HUES64 (cell line): ENCODE data around the gene ARHGEF28.

Source experiments
- H3K27ac ChIP-seq: 2 replicates; pipeline ENCODE4 v1.7.0; 2013; ENCODE audit warnings: low read depth, low read length, inconsistent platforms
- H3K27me3 ChIP-seq: 2 replicates; pipeline ENCODE4 v1.6.1; 2013; ENCODE audit warnings: mild to moderate bottlenecking, low read length; ENCODE audit not compliant: insufficient read depth
- H3K36me3 ChIP-seq: 2 replicates; pipeline ENCODE4 v1.6.1; 2013; ENCODE audit warnings: mild to moderate bottlenecking, low read length; ENCODE audit not compliant: insufficient read depth
- H3K4me1 ChIP-seq: 2 replicates; pipeline ENCODE4 v1.6.1; 2013; ENCODE audit warnings: mild to moderate bottlenecking, low read length, moderate library complexity; ENCODE audit not compliant: insufficient read depth
- H3K4me3 ChIP-seq: 2 replicates; pipeline ENCODE4 v1.5.1; 2013; ENCODE audit warnings: mild to moderate bottlenecking, low read length, moderate library complexity
- H3K9ac ChIP-seq: 2 replicates; pipeline ENCODE4 v1.6.1; 2013; ENCODE audit warnings: mild to moderate bottlenecking, low read depth, low read length
- H3K9me3 ChIP-seq: 2 replicates; pipeline ENCODE4 v1.6.1; 2013; ENCODE audit warnings: low read depth, low read length; ENCODE audit not compliant: insufficient read depth
- WGBS: fragments of 150-250, 120-280 bp; methylation state at CpG from one replicate; pipeline ENCODE4 v1.1.7; 2013; ENCODE audit warnings: missing lambda C conversion rate; 5-methylcytosine and 5-hydroxymethylcytosine counted together

ARHGEF28 gene

DNA sequence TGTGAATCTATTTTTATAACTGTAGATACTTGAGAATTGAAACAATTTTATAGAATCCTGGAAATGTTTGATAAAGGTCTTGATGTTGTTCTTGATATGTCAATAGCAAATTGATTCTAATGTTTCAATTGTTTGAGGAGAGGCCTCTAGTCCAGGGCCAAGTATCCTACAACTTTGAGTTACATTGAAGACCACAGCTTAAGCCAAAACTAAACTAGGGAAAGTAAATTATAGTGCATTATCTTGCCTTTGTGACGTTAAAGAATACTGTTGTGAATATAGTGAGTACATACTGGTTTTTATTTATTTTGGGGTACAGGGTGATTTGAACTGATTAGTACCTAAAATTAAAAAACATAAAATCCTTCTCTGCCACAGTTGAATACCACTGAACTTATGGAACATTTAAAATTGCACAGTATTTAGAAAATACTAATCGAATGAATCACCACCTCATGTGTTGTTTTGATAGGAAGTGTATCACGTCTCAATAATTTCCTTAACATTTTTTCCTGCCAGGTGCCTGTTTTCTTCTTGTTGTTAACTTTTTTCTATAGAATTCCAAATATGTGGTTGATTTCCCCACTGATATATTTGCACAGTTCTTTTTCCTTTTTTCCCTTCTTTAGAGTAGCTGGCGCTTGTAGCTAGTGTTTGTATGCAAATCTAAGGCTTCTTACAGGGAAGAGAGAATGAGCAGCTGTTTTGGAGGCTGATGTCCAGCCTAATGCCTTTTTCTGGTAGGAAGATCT is 12.5 kb downstream of the ARHGEF28 start:
- no peak overlapping the region for H3K27ac ChIP-seq
- no peaks in the 10 kb centered on the region for H3K36me3 ChIP-seq
- H3K27me3 ChIP-seq, result no peaks in the 10 kb centered on the region
- peaks cover 9% of the 10 kb centered on the region; the same call in 1 of the 2 replicates for H3K4me1 ChIP-seq
- 83% methylated on average over 2 of the region's 4 CpGs for WGBS
- no peak overlapping the region for H3K4me3 ChIP-seq
- H3K9ac ChIP-seq, result no peak overlapping the region
- no peaks in the 10 kb centered on the region for H3K9me3 ChIP-seq

DNA sequence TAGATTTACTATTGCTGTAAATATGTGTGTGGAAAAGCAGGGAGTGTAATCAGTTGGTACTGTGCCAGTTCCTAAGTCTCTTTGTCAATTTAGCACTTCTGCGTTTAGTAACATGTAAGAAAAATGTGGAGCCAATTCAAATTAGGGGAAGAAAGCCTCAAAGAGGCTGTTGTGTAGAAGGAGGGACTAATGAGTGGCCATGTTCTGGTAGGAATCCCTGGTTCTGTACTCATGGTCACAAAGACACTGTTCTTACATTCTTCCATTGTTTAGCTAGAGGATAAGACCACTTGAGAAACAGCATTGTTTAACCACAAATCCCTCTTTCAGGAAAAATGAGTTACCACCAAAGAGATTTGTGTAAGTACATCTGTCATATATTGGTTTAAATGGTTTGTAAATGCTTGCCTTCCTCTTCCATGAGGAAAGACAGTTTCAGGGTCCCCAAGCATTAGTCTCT is 14.9 kb downstream of the ARHGEF28 start:
- H3K27ac ChIP-seq, result no peak overlapping the region
- WGBS, result 76% methylated on average over 1 of the region's 1 CpG

DNA sequence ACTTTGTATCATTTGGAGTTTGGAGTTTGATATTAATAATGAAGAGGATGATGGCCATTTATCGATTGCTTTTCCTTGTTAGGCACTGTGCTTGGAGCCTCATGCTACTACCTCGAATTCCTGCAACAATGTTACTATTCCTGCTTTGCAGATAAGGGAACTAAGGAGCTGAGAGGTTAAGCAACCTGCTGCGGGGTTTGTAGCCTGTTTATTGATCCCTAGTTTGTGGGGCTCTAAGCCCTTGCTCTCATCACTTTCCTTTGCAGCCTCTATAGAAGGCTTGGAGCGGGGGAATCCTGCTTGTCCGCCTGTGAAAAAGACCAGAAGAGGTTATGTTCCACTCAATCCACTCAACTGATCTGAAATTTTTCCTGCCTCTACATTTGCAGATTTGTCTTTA is 15.8 kb downstream of the ARHGEF28 start:
- Histone ChIP-seq H3K27ac (no peak overlapping the region), H3K36me3 (no peaks in the 10 kb centered on the region), H3K9me3 (no peaks in the 10 kb centered on the region), H3K4me3 (no peak overlapping the region), H3K4me1 (peaks cover 19% of the 10 kb centered on the region; the same call in 1 of the 2 replicates), H3K27me3 (no peaks in the 10 kb centered on the region), H3K9ac (no peak overlapping the region)
- 84% methylated on average over 5 of the region's 5 CpGs for WGBS

More for the DNA sequence above, 14.9 kb downstream of the ARHGEF28 start:
- Histone ChIP-seq H3K36me3 (no peaks in the 10 kb centered on the region), H3K27me3 (no peaks in the 10 kb centered on the region), H3K4me1 (peaks cover 19% of the 10 kb centered on the region; the same call in 1 of the 2 replicates), H3K9me3 (no peaks in the 10 kb centered on the region), H3K4me3 (no peak overlapping the region), H3K9ac (no peak overlapping the region)

DNA sequence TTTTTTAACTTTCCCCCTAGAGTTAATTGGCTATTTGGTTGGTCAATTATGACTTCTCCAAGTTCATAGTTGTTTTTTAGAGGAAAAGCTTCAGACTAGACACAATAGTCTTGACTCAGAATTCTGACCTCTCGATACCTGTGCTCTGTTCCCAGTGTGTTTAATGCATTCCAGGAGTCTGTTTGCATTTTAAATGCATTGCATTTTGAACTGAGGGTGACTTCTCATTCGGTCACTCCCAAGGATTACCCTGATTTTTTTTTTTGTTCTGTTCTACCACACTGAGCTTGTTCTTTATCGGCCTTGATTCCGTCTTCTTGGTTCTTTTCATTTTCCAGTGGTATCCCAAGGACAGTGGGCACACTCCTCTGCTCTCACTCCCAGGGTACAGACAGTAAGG is 16.3 kb downstream of the ARHGEF28 start:
- no peaks in the 10 kb centered on the region for H3K9me3 ChIP-seq
- no peaks in the 10 kb centered on the region for H3K36me3 ChIP-seq
- H3K27me3 ChIP-seq, result no peaks in the 10 kb centered on the region
- H3K27ac ChIP-seq, result no peak overlapping the region
- 79% methylated on average over 4 of the region's 4 CpGs for WGBS
- no peak overlapping the region for H3K4me3 ChIP-seq
- H3K9ac ChIP-seq, result no peak overlapping the region
- H3K4me1 ChIP-seq, result peaks cover 19% of the 10 kb centered on the region; the same call in 1 of the 2 replicates

DNA sequence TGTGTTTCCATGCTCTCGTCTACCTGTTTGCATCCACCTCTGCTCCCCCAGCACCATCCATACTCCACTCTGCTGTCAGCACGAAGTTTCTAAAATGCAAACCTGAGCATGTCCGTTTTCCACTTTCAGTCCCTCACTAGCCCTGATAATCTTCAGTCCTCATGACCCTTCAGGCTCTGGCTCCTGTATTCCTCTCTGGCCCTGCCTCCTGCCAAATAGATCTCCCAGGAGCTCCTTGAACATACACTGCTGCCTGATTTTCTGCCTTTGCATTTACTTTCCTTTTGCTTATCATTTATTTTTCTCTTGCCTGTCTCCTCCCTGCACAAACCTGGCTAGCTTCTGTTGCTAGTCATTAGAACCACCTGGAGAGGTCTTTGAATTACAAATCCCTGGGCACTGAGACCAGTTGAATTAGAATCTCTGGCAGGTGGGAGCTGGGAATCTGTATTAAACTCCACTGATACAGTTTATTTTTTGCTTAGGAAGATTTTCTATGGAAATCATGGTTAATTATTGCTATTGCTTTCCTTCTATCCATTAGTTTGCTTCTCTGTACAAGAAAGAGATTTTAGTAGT is 18.5 kb downstream of the ARHGEF28 start:
- H3K9me3 ChIP-seq, result no peaks in the 10 kb centered on the region
- H3K27me3 ChIP-seq, result no peaks in the 10 kb centered on the region
- H3K36me3 ChIP-seq, result no peaks in the 10 kb centered on the region
- H3K4me1 ChIP-seq, result peaks cover 19% of the 10 kb centered on the region; the same call in 1 of the 2 replicates
- no peak overlapping the region for H3K27ac ChIP-seq
- no peak overlapping the region for H3K4me3 ChIP-seq
- H3K9ac ChIP-seq, result no peak overlapping the region
- 72% methylated on average over 3 of the region's 3 CpGs for WGBS

DNA sequence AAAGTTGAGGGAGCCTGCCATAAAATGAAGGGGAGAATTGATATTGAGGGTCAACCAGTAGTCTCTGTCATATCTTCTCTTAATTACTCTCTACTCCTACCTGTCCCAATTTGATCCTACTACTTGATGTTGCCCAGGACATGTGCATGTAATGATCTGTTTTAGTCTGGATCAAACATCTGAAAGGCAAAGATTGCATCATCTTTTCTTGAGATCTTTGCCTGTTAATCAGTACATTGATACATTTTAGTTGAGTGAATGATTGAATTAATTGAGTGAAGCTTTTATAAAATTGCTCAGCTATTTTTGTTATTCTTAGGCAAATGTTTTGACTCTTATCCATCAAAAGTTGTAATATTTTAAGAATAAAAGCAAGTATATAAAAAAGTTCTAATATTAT is 21.7 kb downstream of the ARHGEF28 start:
- H3K4me1 ChIP-seq, result peaks cover 11% of the 10 kb centered on the region; the same call in 1 of the 2 replicates

DNA sequence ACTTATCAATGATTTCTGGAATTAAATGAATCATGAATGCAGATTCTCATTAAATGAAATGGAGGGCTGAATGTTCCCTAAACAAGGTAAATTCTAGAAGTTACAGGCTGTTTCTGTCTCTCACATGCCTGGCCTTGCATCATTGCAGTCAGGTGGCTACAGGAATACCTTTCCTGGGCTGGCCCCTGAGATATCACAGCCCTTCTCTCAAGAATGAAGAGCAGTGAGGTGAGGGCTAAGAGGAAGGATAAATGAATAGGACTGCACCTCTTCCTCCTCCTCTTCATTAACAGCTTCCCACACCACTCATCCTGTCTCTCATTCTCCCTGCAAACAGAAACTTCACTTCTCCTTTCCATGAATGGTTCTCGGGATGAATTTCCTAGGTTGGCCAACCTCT is 22.5 kb downstream of the ARHGEF28 start:
- no peaks in the 10 kb centered on the region for H3K27me3 ChIP-seq
- no peaks in the 10 kb centered on the region for H3K9me3 ChIP-seq
- 93% methylated on average over 1 of the region's 1 CpG for WGBS
- H3K4me1 ChIP-seq, result peaks cover 10% of the 10 kb centered on the region; the same call in 1 of the 2 replicates
- no peak overlapping the region for H3K9ac ChIP-seq
- H3K27ac ChIP-seq, result no peak overlapping the region
- no peak overlapping the region for H3K4me3 ChIP-seq
- H3K36me3 ChIP-seq, result no peaks in the 10 kb centered on the region

More for the DNA sequence above, 21.7 kb downstream of the ARHGEF28 start:
- Histone ChIP-seq H3K9ac (no peak overlapping the region), H3K4me3 (no peak overlapping the region), H3K36me3 (no peaks in the 10 kb centered on the region), H3K27me3 (no peaks in the 10 kb centered on the region), H3K9me3 (no peaks in the 10 kb centered on the region), H3K27ac (no peak overlapping the region)

DNA sequence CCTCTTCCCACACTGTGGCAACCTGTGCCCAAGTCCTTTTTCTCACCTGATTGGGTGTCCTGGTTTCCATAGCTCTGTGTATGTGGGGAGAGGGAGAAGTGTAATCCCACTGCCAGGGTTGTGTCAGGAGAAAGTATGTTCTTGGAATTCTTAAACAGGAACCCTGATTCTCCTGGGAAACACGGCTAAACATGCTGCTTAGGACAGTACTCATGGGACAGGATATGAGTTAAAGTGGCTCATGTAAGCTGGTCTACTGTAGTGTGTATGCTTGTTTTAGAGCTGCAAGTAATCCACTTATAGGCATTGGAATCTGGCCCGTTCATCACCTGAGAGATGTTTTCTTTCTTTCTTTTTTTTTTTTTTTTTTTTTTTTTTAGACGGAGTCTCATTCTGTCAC is 23.9 kb downstream of the ARHGEF28 start:
- no peak overlapping the region for H3K9ac ChIP-seq
- H3K9me3 ChIP-seq, result no peaks in the 10 kb centered on the region
- WGBS, result 92% methylated on average over 3 of the region's 3 CpGs
- H3K27ac ChIP-seq, result no peak overlapping the region
- peaks cover 2% of the 10 kb centered on the region; the same call in 1 of the 2 replicates for H3K4me1 ChIP-seq
- no peak overlapping the region for H3K4me3 ChIP-seq
- H3K27me3 ChIP-seq, result no peaks in the 10 kb centered on the region
- no peaks in the 10 kb centered on the region for H3K36me3 ChIP-seq

DNA sequence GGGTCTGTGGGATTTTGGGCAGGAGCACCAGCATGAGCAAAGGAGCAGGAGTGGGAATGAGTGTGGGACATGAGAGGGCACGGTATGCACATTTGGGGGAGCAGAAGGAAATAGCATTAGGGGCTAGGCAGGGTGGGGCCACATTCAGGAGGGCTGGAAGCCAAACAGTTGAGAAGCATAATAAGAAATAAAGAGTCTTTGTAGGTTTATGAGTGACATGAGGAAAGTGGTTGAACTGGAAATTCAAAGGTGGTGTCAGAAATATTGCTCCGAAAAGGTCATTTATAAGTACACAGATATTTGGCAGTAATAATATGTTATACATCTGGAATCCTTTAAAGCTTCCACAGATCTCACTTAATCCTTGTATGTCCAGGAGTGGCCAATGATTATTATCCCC is 26.4 kb downstream of the ARHGEF28 start:
- Histone ChIP-seq H3K9me3 (no peaks in the 10 kb centered on the region), H3K4me1 (no peaks in the 10 kb centered on the region), H3K27ac (no peak overlapping the region), H3K27me3 (no peaks in the 10 kb centered on the region), H3K36me3 (no peaks in the 10 kb centered on the region), H3K9ac (no peak overlapping the region), H3K4me3 (no peak overlapping the region)
- WGBS, result 90% methylated on average over 2 of the region's 2 CpGs

DNA sequence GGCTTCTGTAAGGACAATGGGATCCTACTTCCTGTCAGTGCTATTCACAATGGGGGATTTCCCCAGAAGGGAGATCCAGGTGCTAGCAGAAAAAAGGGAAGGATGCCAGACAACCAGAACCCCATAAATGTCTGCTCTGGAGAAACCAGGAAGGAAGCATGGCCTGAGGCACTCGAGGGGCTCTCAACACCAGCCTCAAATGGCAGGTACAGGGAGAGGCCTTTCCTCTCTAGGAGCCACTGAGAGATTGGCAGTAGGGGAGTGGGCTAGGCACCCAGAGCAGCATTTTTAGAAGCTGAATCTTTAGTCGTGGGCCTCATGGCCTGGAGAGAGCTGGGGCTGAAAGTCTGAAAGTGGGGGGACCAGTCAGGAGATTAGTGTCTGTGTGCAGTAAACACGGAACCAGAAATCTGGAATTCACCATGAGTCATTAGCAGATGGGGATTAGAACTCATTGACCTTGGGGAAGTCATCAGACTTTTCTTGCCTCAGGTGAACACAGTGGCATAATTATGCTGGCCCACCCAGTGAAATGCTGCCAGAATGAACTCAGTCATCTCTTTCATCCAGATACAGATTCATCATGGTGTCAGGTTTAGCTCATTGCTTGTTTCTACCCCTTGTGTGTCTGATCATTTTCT is 28.3 kb downstream of the ARHGEF28 start:
- no peaks in the 10 kb centered on the region for H3K4me1 ChIP-seq
- no peak overlapping the region for H3K27ac ChIP-seq
- H3K9ac ChIP-seq, result no peak overlapping the region
- no peaks in the 10 kb centered on the region for H3K36me3 ChIP-seq
- H3K27me3 ChIP-seq, result no peaks in the 10 kb centered on the region
- H3K9me3 ChIP-seq, result no peaks in the 10 kb centered on the region
- 91% methylated on average over 3 of the region's 3 CpGs for WGBS
- H3K4me3 ChIP-seq, result no peak overlapping the region

DNA sequence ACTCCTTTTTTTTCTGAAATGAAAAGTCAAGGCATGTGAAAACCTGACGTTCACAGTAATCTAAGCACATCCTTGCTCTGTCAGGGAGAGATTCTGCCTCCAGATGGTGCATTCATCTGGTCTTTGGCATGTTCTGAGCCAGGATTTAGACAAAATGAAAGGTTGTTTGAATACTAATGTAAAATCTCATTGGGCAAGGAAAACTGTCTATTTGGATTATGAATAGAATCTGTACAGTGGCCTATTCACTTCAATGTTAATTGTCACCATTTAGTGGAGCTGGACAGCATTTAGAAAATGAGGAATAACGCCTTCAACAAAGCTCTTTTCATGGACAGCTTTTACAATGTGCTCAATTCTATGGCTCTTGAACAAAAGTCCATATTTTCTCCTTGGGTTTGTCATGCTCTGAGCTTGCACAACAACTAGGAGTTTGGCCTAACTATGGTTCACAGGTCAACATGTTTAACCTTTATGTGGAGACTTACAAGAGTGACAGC is 28.9 kb downstream of the ARHGEF28 start:
- H3K27me3 ChIP-seq, result no peaks in the 10 kb centered on the region
- H3K27ac ChIP-seq, result no peak overlapping the region
- no peak overlapping the region for H3K9ac ChIP-seq
- H3K4me3 ChIP-seq, result no peak overlapping the region
- no peaks in the 10 kb centered on the region for H3K36me3 ChIP-seq
- whole genome bisulfite sequencing, result 95% methylated on average over 2 of the region's 2 CpGs
- H3K9me3 ChIP-seq, result no peaks in the 10 kb centered on the region
- H3K4me1 ChIP-seq, result no peaks in the 10 kb centered on the region
